AG04449 (cell line): Measurements from ENCODE around the gene THADA.

Experiments
- CTCF ChIA-PET: fragments of 350-600 bp; formaldehyde crosslinking; extraction: SDS; loops from one replicate; lab custom pipeline; 2021; ENCODE audit warnings: antibody characterized with exemption; lab: Yijun Ruan, JAX
- POLR2A ChIA-PET: fragments of 400-600, 350-600 bp; formaldehyde crosslinking; extraction: SDS; loops from one replicate; lab custom pipeline; 2020; ENCODE audit warnings: antibody characterized with exemption, inconsistent platforms; lab: Yijun Ruan, JAX
- DNase-seq: peaks from one replicate; pipeline ENCODE4 v3.0.0-alpha.2; 2010; ENCODE audit warnings: low read depth, low spot score
- H3K4me3 ChIP-seq: 2 replicates; pipeline ENCODE4 v1.5.1; 2011; ENCODE audit warnings: low read depth, mild to moderate bottlenecking, control low read depth, low read length
- TF ChIP-seq, protein P1 (sequence below): IDR thresholded peaks from one replicate; pipeline ENCODE4 v1.5.1; 2011; ENCODE audit warnings: mild to moderate bottlenecking, moderate library complexity, low read length, control low read depth, inconsistent platforms; ENCODE audit not compliant: insufficient read depth; ENCODE audit errors: missing control alignments

The THADA gene

DNA sequence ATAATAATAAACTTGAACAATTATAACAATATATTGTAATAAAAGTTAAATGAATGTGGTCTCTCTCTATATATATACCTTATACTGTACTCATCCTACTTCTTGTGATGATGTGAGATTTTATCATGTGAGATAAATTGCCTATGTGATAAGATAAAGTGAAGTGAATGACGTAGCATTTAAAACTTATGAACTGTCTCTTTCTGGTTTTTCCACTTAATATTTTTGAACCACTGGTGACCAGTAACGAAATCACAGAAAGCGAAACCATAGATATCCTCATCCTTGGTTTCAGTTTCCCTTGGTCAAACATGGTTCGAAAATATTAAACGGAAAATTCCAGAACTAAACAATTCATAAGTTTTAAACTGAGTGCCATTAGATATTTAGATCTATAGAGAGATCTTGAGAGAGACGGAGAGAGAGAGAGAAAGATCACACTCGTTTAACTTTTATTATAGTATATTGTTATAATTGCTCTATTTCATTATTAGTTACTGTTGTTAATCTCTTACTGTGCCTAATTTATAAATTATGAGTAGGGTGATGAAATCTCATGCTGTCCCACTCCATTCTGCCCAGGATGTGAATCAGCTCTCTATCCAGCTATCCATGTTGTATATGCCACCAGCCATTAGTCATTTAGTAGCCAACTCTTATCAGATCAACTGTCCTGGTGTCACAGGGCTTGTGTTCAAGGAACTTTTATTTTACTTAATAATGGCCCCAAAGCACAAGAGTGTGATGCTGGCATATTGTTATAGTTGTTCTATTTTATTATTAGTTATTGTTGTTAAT is 156.8 kb downstream of the THADA start:
- POLR2A ChIA-PET: interaction anchor here (0.6 kb wide), 1 partner anchor 16 kb away, joined by 3 read pairs; no protein-coding TSS in a partner anchor

DNA sequence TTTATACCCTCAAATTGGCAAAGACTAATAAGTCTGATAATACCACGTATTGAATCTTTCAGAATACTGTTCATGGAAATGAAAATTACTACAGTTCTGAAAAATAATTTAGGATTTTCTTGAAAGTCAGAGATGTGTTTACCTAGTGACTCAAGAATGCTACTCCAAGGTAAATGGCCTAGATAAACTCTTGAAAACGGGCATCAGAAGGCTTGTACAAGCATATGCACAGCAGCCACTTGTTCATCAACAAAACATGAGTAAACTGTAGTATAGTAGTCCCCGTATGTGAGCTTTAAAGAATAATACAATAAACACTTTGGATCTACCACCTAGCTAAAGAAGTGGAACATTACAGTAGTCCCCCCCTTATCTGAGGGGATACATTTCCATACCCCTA is 157.5 kb downstream of the THADA start:
- CTCF ChIA-PET: no interaction called here
- no peak overlapping the region for H3K4me3 ChIP-seq
- no peak for DNase-seq
- TF ChIP-seq, protein P1, sequence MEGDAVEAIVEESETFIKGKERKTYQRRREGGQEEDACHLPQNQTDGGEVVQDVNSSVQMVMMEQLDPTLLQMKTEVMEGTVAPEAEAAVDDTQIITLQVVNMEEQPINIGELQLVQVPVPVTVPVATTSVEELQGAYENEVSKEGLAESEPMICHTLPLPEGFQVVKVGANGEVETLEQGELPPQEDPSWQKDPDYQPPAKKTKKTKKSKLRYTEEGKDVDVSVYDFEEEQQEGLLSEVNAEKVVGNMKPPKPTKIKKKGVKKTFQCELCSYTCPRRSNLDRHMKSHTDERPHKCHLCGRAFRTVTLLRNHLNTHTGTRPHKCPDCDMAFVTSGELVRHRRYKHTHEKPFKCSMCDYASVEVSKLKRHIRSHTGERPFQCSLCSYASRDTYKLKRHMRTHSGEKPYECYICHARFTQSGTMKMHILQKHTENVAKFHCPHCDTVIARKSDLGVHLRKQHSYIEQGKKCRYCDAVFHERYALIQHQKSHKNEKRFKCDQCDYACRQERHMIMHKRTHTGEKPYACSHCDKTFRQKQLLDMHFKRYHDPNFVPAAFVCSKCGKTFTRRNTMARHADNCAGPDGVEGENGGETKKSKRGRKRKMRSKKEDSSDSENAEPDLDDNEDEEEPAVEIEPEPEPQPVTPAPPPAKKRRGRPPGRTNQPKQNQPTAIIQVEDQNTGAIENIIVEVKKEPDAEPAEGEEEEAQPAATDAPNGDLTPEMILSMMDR: no peak
- POLR2A ChIA-PET: no interaction called here

More for the DNA sequence above, 156.8 kb downstream of the THADA start:
- TF ChIP-seq, protein P1: no peak
- CTCF ChIA-PET: no interaction called here
- DNase-seq: no peak
- no peak overlapping the region for H3K4me3 ChIP-seq

DNA sequence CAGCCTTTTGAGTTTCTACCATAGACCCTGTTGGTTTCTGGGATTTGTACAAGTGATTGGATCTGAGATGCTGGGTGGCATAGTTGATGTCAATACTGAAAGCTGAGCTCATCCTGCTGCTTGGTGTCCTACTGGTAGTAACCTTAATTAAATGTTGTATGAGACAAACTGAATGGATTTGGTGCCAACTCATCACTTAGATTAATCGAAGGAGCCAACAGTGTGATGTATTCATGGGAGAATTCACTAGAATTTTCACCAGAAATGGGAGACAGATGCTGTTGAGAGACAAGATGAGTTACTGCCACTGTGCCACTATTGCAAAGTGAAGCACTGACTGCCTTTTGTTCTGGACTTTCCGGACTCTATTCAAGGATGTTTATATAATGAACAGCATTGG is 158.5 kb downstream of the THADA start:
- TF ChIP-seq, protein P1: no peak
- POLR2A ChIA-PET: no interaction called here
- CTCF ChIA-PET: no interaction called here
- DNase-seq: no peak
- H3K4me3 ChIP-seq: no peak overlapping the region

DNA sequence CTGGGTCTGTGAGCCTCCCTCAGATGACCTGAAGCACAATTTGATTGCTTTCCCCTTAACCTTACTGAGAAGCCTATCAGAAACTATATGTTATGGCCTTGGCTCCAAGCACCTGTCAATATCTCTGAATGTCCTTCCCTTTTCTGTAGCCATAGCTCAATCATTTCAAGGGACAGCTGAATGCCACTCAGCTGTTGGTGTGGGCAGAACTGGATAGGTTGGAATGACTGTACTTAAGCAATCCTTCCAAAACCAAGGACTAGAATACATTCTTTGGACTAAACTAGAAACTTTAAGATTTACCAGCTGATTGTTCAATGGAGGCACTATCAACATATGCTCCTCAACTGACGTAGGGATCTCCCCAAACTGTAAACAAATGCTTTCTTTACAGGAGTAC is 159.4 kb downstream of the THADA start:
- POLR2A ChIA-PET: no interaction called here
- no peak for DNase-seq
- CTCF ChIA-PET: interaction anchor here (0.8 kb wide), 1 partner anchor 10 kb away, joined by 4 read pairs; no protein-coding TSS in a partner anchor
- H3K4me3 ChIP-seq: no peak overlapping the region
- TF ChIP-seq, protein P1: no peak

DNA sequence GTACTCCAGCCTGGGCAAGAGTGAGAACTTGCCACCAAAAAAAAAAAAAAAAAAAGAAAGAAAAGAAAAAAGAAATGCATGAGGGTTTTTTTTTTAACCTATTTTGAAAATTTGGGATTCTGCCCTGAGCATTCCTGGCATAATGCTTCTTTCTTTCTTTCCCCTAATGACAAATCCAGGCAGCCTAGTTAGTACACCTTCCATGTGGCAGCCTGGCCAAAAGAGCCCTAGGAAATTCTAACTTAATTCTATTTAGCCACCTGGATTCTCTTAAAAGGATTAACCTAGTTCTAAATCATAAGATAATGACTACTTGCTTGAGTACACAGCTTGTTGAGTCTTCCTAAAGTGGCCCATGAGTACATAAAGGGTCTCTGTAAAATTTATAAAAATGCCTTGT is 160.1 kb downstream of the THADA start:
- ChIA-PET POLR2A (no interaction called here), CTCF (no interaction called here)

DNA sequence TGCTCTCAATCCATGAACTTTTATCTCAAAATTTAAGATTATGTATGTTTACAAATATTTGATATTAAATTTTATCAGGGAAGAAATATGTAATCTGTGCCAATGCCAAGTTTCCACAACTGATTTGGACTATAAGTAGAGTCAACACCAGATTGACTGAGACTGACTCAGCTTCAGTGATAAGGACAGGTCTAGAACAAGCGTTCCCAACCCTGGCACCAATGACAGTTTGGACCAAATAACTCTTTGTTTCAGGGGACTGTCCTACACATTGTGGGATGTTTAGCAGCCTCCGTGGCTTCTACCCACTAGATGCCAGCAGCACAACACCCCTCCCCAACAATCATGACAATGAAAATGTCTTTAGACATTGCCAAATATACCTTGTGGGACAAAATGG is 165.3 kb downstream of the THADA start:
- POLR2A ChIA-PET: no interaction called here

More for the DNA sequence above, 160.1 kb downstream of the THADA start:
- no peak overlapping the region for H3K4me3 ChIP-seq
- DNase-seq: no peak
- TF ChIP-seq, protein P1: no peak

More for the DNA sequence above, 165.3 kb downstream of the THADA start:
- CTCF ChIA-PET: interaction anchor here (1.3 kb wide), 1 partner anchor 20 kb away, joined by 3 read pairs; no protein-coding TSS in a partner anchor
- no peak overlapping the region for H3K4me3 ChIP-seq
- TF ChIP-seq, protein P1: no peak
- DNase-seq: no peak
